HG02870 (cell line): Measurements from ENCODE around the gene PMM2.

Experiments
- ATAC-seq: cut with Tn5 transposase; IDR thresholded peaks from one replicate; pipeline ENCODE4 v1.9.1; 2021; ENCODE audit warnings: mild to moderate bottlenecking, moderate library complexity; ENCODE audit not compliant: unreplicated experiment

The PMM2 gene

DNA sequence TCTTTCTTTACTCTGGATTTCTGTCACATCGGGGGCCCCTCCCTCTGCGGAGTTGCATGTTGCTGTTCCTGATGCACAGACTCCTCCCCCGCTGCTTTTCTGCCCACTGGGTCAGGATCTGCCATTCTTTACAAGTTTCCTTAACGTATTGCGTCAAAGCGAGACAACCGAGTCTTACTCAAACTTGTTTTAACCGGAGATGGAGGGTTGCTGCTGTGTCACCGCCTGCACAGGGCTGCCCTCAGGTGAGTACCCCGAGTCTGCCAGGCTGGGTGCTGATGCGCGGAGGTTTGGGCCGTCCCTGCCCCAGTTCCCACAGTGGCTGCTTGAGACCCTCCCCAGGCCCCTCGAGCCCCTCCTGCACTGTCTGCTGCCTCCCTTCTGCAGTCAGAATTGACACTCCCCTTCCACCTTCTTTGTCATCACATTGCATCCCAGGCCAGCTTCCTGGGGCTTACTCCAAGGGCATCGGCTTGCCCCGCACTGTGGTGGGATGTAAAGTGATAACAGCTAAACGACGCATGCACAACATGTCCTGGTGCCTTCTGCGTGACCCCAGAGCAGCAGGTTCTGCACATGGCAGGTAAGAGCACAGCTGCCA, 51.9 kb downstream of the PMM2 start:
- no peak for ATAC-seq

DNA sequence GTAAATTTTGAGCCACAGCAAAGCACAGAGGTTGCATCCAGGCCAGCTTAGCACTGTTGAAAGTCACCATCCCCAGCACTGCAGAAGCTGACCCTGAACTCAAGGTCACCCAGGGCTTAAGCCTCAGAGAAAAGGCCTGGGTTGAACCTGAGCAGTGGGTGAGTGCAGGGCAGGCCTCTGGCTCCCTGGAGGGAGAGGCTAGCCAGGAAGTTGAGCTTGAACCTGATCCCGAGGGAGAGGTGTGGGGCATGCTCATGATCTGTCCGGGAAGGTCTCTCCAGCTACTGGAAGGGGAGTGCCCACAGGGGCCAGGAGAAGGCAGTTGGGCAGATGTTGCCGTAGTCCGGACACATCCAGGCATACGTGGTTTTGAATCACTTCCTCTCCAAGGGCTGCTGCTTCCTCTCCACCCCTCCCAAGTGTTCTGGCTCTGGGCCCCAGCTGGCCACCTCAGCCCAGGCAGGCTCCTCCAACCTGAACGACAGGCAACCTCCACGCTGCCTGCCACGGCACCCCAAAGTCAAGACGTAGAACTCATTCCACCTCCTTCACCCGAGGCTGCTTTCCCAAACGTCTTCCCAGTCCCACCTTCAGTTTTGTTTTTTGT, 52.7 kb downstream of the PMM2 start:
- no peak for ATAC-seq

DNA sequence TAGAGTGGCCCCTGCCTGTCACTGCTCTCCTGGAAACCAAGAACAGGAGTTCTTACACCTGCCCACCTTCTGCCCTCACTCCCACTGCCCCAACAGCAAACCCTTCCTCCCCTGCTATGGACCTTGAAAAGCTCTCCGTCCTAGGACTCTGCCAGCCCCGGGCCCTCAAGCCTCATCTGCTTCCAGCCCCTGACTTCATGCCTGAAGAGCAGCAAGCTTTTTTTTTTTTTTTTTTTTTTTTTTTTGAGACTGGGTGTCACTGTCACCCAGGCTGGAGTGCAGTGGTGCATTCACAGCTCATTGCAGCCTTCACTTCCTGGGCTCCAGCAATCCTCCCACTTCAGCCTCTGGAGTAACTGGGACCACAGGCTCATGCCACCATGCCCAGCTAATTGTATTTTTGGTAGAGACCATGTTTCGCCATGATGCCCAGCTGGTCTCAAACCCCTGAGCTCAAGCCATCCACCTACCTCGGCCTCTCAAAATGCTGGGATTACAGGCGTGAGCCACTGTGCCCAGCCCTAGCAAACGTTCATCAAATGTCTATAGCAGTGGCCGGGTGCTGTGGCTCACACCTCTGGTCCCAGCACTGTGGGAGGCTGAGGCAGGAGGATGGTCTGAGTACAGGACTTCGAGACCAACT, 54.2 kb downstream of the PMM2 start:
- ATAC-seq: no peak

DNA sequence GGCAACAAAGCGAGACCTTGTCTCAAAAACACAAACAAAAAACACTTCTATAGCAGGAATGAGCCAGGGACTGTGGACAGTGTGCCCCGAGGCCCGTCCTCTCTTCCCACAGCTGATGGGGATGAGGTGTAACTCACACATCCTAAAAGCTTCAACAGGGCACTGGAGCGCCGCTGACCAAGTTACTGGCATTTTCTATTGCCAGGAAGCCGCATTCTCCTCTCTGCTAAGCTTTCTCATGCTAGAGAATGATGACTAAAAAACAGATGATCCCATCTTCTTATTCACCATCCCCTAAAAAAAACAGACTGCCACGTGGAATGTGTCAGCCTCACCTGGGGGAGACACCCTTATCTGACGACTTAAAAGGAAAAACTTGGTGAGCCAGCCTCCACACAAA, 54.9 kb downstream of the PMM2 start:
- ATAC-seq: no peak

DNA sequence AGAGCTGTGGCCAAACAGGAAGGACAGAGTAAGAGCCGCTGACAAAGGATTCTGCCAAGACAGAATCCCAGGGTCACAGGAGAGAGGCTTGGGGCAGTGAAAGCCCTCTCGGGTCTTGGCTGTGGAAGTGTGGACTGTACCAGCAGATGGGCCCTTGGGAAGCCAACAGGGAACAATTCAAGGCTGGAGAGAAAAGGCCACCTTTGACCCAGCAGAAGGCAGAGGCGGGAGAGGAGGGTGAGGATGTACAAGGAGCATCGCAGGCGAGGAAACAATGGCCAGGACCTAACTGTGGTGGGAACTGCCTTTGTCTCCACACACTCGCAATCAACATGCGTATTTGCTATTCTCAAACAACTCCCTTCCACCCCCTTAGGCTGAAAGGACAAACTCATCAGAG, 55.5 kb downstream of the PMM2 start:
- no peak for ATAC-seq

DNA sequence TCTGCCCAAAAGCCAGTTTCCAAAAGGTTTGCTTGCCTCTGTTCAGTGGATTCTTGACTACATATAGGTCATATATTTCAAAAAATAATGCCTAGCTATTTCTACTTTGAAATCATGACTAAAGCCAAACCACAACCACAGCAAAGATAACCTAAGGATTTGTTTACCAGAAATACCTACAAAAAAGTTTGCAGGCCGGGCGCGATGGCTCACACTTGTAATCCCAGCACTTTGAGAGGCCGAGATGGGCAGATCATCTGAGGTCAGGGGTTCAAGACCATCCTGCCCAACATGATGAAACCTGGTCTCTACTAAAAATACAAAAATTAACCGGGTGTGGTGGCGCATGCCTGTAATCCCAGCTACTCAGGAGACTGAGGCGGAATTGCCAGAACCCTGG, 56.0 kb downstream of the PMM2 start:
- no peak for ATAC-seq

DNA sequence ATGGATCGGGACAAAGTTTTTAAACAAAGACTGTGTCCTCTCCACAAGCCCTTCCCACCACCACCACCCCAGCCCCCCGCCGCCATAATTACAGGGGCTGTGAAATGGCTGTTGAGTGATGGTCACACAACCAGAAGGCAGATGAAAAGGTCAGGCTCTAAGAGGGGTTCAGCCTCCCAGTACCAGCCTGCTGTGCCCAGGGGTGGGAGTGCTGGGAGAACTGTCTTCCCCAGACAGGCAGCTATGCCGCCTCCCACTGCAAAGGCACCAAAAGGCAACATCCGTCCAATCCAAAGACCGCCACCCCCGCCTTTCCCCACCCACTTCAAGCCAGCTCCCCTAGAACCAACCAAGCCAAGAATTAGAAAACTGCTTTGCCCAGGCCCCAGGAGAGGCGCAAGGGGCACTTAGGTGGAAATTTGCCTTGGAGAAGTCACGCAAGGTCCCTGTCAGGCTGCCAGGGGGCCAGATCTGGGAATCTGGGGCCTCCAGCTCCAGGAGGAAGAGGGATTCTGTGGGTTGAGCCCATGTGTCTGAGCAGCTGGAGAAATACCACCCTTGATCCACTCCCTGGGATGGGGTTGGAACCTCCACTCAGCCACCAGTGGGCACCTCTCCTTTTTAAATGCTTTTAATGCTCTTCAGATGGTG, 56.8 kb downstream of the PMM2 start:
- no peak for ATAC-seq

DNA sequence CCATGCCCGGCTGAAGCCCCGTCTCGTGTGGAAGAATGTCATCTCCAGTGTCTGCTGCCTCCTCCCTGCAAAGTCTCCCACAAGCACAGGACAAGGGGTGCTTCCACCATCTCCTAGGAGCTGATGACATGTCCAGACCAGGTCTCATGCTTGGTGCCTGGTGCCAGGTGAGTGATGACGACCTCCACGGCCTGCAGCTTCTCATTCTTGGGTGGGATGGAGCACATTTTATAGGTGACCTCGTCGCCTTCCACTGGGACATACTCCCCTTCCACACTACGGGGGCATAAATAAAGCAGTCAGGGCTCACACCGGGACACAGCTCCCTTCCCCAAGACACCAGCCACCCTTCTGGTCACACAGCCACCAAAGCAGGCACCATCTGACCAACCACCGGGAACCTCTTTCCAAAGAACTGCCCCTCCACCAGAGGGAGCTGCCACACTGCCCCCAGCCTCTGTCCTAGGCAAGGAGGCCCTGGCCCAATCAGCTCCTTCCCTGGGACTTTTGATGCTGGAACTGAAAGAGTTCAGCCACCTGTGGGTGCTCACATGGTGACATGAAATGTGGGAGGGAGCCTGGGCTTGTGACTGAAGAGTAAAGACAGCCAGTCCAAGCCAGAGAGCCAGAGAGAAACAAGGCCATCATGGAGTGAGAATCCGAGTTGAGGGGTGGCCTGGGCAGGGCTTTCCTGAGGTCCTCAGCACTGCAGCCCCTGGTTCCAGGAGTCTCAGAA, 57.6 kb downstream of the PMM2 start:
- ATAC-seq: no peak

DNA sequence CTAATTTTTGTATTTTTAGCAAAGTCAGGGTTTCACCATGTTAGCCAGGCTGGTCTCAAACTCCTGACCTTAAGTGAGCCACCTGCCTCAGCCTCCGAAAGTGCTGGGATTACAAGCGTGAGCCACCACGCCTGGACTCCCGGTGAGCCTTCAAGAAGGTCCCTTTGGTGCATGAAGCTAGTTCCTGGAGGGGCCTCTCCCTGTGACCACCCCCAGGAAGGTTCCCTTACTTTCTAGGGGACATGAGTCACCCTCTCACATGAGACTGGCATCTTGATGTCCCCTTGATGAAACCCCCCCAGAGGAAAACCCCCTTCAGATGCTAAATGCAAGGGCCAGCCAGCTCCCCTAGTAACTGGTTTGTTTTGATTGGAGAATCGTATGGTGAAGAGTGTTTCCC, 58.3 kb downstream of the PMM2 start:
- no peak for ATAC-seq

DNA sequence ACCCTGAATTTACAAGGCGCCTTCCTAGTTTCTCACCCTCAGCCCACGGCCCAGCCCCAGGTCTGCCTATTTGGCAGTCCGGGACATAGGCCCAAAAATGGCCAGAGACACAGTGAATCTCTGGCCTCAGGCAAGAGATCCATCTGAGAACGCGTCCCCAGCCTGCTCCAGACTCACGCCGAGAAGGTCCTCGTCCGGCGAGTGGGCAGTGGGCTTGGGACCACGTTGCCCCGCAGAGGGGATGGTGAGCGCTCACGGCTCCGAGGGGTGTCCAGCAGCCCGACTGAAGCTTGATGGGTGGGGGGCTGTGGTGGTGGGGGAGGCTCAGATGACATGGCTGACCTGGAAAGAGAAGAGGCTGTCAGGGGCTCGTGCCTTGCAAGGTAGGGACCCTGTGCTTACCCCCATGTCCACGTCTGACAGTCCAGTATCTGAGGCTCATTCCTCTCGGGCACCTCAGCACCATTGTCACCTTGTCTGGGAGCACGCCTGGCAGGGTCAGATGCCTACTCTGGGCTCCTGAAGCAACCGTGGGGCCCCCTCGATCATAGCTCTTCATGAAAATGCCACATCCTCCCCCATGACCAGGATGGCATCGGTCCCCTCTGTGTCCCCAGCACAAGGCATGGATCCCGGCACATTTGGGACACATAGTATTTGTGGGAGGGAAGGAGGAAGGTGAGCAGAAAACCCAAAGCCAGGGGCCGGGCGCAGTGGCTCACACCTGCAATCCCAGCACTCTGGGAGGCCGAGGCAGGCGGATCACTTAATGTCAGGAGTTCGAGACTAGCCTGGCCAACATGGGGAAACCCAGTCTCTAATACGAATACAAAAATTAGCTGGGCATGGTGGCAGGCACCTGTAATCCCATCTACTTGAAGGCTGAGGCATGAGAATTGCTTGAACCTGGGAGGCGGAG, 61.6 kb downstream of the PMM2 start:
- no peak for ATAC-seq

DNA sequence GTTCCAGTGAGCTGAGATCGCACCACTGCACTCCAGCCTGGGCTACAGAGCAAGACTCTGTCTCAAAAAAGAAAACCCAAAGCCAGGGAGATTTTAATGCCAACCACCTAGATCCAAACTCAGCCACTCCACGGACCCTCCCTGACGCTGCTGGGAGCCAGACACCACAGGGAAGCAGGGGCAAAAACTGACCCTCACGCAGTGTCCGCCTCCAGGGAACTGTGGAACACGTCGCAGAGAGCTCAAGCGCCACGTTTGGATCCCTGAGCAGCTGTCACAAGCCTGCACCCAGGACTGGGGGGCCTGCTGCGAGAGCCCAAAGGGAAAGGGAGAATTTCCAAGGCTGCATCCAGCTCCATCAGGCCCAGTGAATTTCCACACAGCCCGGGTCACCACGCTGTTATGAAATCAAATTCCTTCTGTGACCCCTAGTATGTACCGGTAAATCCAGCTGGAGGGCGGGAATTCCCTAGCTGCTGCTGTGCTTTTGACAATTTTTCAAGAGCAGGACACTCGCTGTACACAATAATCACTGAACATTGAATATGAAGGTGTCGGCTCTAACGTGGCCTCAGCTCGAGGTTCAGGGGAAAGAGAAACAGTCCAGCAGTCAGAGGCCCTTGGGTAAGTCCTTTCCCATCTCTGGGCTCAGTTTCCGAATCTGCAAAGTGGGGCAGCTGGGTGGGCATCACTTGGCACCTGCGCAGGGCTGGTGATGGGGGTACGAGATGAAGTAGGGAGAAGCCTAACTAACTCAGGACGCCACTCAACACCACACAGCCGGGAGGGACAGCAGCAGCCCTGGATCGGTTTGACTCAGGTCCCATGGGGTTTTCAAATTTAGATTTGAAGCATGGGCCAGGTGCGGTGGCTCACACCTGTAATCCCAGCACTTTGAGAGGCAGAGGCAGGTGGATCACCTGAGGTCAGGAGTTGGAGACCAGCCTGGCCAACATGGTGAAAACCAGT, 62.6 kb downstream of the PMM2 start:
- ATAC-seq: no peak

DNA sequence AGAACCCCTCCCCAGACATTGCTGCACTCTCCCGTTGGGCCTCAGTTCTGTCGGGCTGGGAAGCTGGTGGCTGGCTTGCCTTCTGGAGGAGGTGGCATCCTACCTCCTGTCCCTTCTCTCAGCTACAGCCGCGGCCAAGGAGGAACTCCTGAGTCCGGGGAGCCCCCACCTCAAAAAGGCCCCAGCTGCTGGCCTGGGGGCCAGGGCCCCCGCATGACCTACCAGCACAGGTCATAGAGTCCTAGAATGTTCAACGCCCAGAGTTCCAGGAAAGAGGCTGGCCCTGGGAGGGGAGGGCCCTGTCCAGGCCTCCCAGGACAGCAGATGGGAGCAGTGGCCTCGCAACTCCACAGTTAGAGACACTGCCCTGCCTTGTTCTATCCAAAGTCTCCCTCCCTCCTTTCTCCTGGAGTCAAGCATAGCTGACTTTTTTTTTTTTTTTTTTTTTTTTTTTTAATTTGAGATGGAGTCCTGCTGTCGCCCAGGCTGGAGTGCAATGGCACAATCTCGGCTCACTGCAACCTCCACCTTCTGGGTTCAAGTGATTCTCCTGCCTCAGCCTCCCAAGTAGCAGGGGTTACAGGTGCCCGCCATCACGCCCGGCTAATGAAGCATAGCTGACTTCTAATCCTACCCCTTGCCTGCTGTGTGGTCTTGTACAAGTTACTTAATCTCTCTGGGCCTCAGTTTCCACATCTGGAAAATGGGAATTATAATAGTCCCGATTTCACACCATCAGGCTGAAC, 64.1 kb downstream of the PMM2 start:
- no peak for ATAC-seq

DNA sequence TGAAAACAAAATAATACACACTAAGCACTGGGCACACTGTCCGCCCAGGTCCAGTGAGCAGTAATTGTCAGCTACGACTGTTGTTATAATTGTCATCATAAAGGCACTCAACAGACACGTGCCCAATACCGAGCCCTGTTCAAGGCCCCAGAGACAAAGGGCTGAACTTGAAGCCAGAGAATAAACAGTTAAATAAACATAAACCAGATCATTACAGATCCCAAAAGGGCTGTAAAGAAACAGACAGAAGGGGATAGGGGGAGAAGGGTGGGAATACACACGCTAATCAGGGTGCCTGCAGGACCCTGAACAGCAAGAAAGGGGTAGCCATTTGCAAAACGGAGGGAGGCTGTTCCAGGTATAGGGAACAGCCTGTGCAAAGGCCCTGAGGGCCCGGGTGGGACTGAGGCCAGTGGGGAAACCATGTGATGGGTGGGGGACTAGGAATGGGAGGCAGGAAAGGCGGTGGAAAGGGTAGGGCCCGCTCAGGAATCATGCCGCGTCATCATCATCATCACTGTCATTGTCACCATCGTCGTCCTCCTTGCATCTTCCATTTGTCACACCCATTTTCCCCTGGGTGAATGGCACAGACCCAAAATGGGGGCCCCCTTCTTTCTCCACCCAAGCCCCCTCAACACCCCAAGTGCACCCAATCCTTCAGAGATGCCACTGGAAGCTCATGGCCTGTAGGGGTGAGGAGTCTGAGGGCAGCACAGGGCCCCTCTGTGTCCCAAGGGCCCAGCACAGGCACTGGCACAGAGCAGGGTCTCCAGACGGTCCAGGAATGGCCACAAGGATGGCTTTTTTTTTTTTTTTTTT, 64.9 kb downstream of the PMM2 start:
- ATAC-seq: no peak

DNA sequence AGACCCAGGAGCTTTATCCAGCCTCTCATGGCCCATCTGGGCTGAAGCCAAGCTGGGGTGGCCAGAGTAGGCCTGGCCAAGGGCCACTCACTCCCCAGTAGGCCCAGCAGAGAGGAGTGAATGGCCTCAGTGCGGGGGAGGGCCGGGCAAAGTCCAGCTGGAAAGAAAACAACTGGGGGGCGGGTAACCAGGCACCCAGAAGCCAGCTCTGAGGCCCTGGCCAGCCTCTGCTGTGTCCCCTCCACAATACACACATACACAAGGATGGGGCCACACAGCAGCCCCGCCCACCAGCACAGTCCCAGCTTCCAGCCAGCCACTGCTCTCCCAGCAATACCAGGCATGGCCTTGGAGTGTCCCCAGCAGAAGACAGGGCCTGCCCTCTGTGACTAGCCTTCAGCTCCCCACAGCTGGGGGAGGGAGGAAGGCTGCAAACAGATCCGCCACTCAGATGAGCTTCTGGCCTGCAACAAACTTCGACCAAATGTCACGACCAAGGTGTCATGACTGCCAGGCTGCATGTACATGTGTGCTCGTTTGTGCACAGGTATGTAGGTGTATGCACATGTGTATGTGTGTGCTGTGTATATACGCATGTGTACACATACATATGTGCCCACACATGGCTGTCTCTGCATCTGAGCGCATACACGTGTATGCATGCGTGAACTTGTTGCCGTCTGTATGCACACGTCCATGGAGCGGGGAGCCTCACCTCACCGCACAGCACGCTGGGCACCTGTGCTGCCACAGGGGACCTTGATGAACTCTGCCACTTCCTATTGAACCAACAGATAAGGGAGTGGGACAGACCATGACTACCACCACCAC, 66.2 kb downstream of the PMM2 start:
- no peak for ATAC-seq

DNA sequence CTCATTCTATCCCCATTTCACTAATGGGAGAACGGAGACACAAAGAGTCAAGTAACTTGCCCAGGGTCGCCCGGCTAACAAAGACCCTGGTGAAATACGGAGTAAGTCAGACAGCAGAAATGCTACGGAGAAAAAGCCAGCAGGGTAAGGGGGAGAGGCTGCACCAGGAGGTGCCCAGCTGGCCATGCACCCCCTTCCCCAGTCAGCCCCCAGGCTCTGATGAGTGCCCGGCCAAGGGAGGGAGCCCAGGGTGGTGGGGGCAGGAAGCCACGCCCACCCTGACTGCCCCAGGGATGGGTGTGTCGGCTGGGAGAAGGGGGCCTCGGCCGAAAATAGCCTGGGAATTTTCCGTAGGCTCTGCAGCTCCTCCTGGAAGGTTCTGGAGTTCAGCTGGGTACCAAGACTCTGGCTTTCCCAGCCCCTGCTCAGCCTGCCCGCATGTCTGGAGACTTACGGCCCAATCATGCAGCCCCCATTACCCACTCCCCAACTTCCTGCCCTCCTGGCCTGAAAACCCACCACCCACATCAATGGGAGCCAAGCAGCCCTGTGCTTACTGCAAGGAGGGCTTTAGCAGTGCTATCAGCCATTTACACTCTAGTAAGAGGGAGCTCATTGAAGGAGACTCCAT, 67.0 kb downstream of the PMM2 start:
- ATAC-seq: no peak

DNA sequence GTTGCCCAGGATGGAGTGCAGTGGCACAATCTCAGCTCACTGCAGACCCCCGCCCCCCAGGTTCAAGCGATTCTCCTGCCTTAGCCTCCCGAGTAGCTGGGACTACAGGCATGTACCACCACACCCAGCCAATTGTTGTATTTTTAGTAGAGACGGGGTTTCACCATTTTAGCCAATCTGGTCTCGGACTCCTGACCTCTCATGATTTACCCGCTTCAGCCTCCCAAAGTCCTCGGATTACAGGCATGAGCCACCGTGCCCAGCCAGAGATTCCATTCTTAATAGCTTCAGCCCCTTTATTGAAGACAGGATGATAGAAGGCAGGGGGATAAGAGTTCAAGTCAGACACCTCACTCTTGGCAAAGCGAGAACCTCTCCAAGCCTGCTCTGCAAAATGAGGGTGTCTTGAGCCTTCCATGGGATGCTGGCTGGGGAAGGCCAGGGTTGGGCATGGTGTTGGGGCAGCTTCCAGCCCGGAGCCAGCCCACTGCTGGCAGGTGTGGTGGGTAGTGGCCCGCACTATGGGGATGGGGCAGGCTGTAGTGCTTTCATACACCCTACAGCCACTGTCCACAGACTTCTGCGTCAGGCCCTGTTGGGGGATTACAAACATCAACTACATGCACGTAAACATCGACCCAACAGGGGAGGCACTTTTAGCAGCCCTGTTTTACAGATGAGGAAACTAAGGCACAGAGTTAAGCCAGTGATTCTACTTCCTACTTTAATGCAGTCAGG, 67.7 kb downstream of the PMM2 start:
- no peak for ATAC-seq
